Measurements from ENCODE around the gene PIP5K1C.

PIP5K1C gene

DNA sequence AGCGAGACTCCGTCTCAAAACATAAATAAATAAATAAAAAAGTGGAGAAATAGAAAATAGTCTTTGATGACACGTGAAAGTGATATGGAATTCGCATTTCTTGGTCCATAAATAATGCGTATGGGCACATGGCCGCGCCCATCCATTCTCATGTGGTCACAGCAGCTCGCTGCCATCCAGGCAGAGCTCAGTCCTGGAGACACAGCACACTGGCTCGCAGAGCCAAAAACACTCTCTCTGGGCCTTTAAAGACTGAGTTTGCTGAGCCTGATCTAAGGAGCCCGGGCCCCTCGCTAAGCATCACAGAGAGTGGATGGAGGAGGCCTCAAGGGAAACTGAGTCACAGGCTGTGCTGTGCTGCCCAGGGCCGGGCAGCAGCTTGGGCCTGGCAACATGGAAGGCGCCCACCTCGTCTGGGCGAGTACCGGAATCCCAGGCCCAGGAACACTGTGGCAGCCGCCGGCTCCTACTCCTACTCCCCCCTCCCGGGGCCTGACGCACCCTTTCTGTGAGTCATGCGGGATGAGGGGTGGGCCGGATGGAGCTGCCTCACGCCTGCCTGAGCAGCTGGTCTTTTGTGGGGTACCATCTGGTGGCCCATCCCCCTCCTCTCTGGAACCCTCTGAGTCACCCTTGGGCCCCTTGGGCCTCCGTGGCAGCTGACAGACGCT, 44.7 kb downstream of the PIP5K1C start:
- peak; percentile 96 for DNase-seq
- peaks cover 37% of the 10 kb centered on the region for H3K79me1 ChIP-seq (replicated peaks; ENCODE audit: low read length, poor library complexity, severe bottlenecking)
- H2BK12ac ChIP-seq (ENCODE audit: low read length in 2 of 2) = peak overlapping the region in 1 of 2 experiments; percentile 70
- peak overlapping the region; percentile 17 for H2BK15ac ChIP-seq (ENCODE audit: low read depth, poor library complexity, severe bottlenecking)
- H3K9me3 ChIP-seq (ENCODE audit: control insufficient read depth, low read length) = no peaks in the 10 kb centered on the region
- H3K4me2 ChIP-seq (ENCODE audit: low read length, poor library complexity, severe bottlenecking) = no peak overlapping the region
- peak overlapping the region; percentile 88 for H3K9ac ChIP-seq (ENCODE audit: low read length)
- H2AK5ac ChIP-seq (ENCODE audit: low read length, severe bottlenecking) = peak overlapping the region; percentile 99
- no peaks in the 10 kb centered on the region for H3K27me3 ChIP-seq (ENCODE audit: control insufficient read depth in 1 of 2, insufficient read depth in 1 of 2, low read length in 2 of 2)
- H2AFZ ChIP-seq (ENCODE audit: low read depth, low read length) = no peak overlapping the region
- H3K14ac ChIP-seq (ENCODE audit: low read length in 2 of 2) = peak overlapping the region in 1 of 2 experiments; percentile 28
- peak overlapping the region; percentile 87 for H4K91ac ChIP-seq (ENCODE audit: low read length)
- 44% methylated on average over 19 of the region's 25 CpGs for WGBS
- H3K4me1 ChIP-seq (ENCODE audit: control insufficient read depth, insufficient read depth, low read depth, low read length) = peaks cover 43% of the 10 kb centered on the region
- H2BK120ac ChIP-seq (ENCODE audit: low read depth, low read length) = peak overlapping the region; percentile 22
- H3K4me3 ChIP-seq (ENCODE audit: insufficient read depth in 1 of 2, low read depth in 1 of 2, low read length in 2 of 2) = no peak overlapping the region
- peak overlapping the region; percentile 99 for H3K27ac ChIP-seq (ENCODE audit: low read length, poor library complexity, severe bottlenecking)
- peak overlapping the region; percentile 64 to 98 for H3K4ac ChIP-seq (ENCODE audit: low read depth in 1 of 2, low read length in 2 of 2)
- H2BK5ac ChIP-seq (ENCODE audit: low read depth, low read length, poor library complexity, severe bottlenecking) = peak overlapping the region; percentile 97
- H3K23ac ChIP-seq (ENCODE audit: low read length in 2 of 2) = peak overlapping the region in 1 of 2 experiments; percentile 19
- peak overlapping the region; percentile 93 for H4K8ac ChIP-seq (ENCODE audit: low read length)
- H3K36me3 ChIP-seq (ENCODE audit: control insufficient read depth in 1 of 2, insufficient read depth in 2 of 2, low read depth in 1 of 2, low read length in 2 of 2) = peaks cover 69 to 83% of the 10 kb centered on the region in 2 experiments
- H3K18ac ChIP-seq (ENCODE audit: low read depth in 1 of 2, low read length in 2 of 2) = peak overlapping the region; percentile 50 to 94

DNA sequence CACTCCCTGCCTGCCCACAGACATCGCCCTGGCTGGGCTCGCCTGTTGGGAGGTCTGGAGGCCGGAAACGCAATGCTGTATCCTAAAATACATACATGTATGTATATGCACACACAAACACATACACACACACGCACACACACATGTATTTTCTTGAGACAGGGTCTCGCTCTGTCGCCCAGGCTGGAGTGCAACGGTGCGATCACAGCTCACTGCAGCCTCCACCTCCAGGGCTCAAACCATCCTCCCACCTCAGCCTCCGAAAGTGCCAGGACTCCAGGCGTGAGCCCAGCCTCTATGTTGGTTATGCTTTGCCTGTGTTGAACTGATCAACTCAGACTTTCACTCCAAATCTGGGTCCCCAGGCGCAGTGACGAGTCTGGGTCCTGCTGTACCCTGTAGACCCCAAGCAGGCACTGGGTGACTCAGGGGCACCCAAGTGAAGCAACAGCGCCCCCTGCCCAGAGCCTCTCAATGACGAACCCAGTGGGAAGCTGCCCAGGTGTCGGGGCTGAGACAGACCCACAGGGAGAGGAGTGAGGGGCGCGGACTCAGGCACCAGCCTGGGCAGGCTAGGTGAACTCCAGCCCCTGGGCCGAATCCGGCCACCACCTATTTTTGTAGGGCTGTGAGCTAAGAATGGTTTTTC, 46.3 kb downstream of the PIP5K1C start:
- no peak overlapping the region for H4K8ac ChIP-seq (ENCODE audit: low read length)
- peak overlapping the region; percentile 13 for H3K27ac ChIP-seq (ENCODE audit: low read length, poor library complexity, severe bottlenecking)
- no peak overlapping the region for H4K91ac ChIP-seq (ENCODE audit: low read length)
- peaks cover 40% of the 10 kb centered on the region for H3K79me1 ChIP-seq (replicated peaks; ENCODE audit: low read length, poor library complexity, severe bottlenecking)
- H3K9me3 ChIP-seq (ENCODE audit: control insufficient read depth, low read length) = no peaks in the 10 kb centered on the region
- H3K4me1 ChIP-seq (ENCODE audit: control insufficient read depth, insufficient read depth, low read depth, low read length) = peaks cover 38% of the 10 kb centered on the region
- no peak overlapping the region for H3K4me3 ChIP-seq (ENCODE audit: insufficient read depth in 1 of 2, low read depth in 1 of 2, low read length in 2 of 2)
- H3K14ac ChIP-seq (ENCODE audit: low read length in 2 of 2) = no peak overlapping the region
- no peak overlapping the region for H3K4ac ChIP-seq (ENCODE audit: low read depth in 1 of 2, low read length in 2 of 2)
- no peak overlapping the region for H3K18ac ChIP-seq (ENCODE audit: low read depth in 1 of 2, low read length in 2 of 2)
- H3K9ac ChIP-seq (ENCODE audit: low read length) = no peak overlapping the region
- no peak overlapping the region for H2BK15ac ChIP-seq (ENCODE audit: low read depth, poor library complexity, severe bottlenecking)
- no peak overlapping the region for H2BK12ac ChIP-seq (ENCODE audit: low read length in 2 of 2)
- peak overlapping the region; percentile 23 for H2AK5ac ChIP-seq (ENCODE audit: low read length, severe bottlenecking)
- peaks cover 62 to 78% of the 10 kb centered on the region in 2 experiments for H3K36me3 ChIP-seq (ENCODE audit: control insufficient read depth in 1 of 2, insufficient read depth in 2 of 2, low read depth in 1 of 2, low read length in 2 of 2)
- no peak for DNase-seq
- no peak overlapping the region for H2AFZ ChIP-seq (ENCODE audit: low read depth, low read length)
- no peak overlapping the region for H3K23ac ChIP-seq (ENCODE audit: low read length in 2 of 2)
- no peaks in the 10 kb centered on the region for H3K27me3 ChIP-seq (ENCODE audit: control insufficient read depth in 1 of 2, insufficient read depth in 1 of 2, low read length in 2 of 2)
- H2BK120ac ChIP-seq (ENCODE audit: low read depth, low read length) = no peak overlapping the region
- no peak overlapping the region for H2BK5ac ChIP-seq (ENCODE audit: low read depth, low read length, poor library complexity, severe bottlenecking)
- H3K4me2 ChIP-seq (ENCODE audit: low read length, poor library complexity, severe bottlenecking) = no peak overlapping the region
- 98% methylated on average over 20 of the region's 20 CpGs for WGBS

DNA sequence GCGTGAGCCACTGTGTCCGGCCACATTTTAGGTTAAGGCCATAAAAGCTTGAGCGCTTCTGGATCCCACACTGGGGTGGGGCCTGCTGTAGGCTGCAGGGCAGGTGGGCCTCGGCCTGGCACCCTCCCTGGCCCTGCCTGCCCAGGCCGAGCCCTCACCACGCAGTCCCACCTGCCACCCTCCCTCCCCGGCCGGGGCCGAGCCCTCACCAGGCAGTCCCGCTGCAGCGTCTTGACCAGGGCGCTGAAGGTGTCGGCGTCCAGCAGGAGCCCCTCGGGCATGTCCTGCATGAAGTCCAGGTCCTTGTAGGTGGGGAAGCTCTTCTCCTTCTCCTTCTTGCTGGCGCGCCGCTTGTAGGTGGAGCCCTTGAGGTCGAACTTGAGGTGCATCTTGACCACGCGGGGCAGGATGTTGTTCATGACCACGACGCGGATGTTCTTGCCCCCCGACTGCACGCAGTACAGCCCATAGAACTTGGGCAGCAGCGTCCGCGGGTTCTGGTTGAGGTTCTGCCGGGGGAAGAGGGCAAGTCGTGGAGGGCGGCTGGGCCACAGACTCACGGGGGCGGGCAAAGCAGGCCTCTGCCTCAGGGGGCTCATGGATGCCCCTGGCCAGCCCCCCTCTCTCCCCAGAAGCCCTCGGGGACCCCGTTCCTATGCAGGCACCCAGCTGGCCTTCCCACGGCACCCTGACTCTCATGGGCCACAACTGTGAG, 47.0 kb downstream of the PIP5K1C start:
- Histone ChIP-seq H3K36me3 (ENCODE audit: control insufficient read depth in 1 of 2, insufficient read depth in 2 of 2, low read depth in 1 of 2, low read length in 2 of 2) (peaks cover 58 to 78% of the 10 kb centered on the region in 2 experiments), H3K4me3 (ENCODE audit: insufficient read depth in 1 of 2, low read depth in 1 of 2, low read length in 2 of 2) (no peak overlapping the region), H2BK120ac (ENCODE audit: low read depth, low read length) (no peak overlapping the region), H3K18ac (ENCODE audit: low read depth in 1 of 2, low read length in 2 of 2) (no peak overlapping the region), H2BK15ac (ENCODE audit: low read depth, poor library complexity, severe bottlenecking) (no peak overlapping the region), H3K27me3 (ENCODE audit: control insufficient read depth in 1 of 2, insufficient read depth in 1 of 2, low read length in 2 of 2) (no peaks in the 10 kb centered on the region), H2BK12ac (ENCODE audit: low read length in 2 of 2) (no peak overlapping the region), H3K23ac (ENCODE audit: low read length in 2 of 2) (no peak overlapping the region), H3K4ac (ENCODE audit: low read depth in 1 of 2, low read length in 2 of 2) (no peak overlapping the region), H2AK5ac (ENCODE audit: low read length, severe bottlenecking) (no peak overlapping the region), H4K91ac (ENCODE audit: low read length) (peak overlapping the region; percentile 35), H2AFZ (ENCODE audit: low read depth, low read length) (no peak overlapping the region), H3K27ac (ENCODE audit: low read length, poor library complexity, severe bottlenecking) (no peak overlapping the region), H3K9ac (ENCODE audit: low read length) (no peak overlapping the region), H3K14ac (ENCODE audit: low read length in 2 of 2) (no peak overlapping the region), H3K4me1 (ENCODE audit: control insufficient read depth, insufficient read depth, low read depth, low read length) (peaks cover 31% of the 10 kb centered on the region), H2BK5ac (ENCODE audit: low read depth, low read length, poor library complexity, severe bottlenecking) (no peak overlapping the region), H3K9me3 (ENCODE audit: control insufficient read depth, low read length) (no peaks in the 10 kb centered on the region), H3K79me1 (replicated peaks; ENCODE audit: low read length, poor library complexity, severe bottlenecking) (peaks cover 43% of the 10 kb centered on the region), H4K8ac (ENCODE audit: low read length) (no peak overlapping the region), H3K4me2 (ENCODE audit: low read length, poor library complexity, severe bottlenecking) (no peak overlapping the region)
- DNase-seq = no peak
- 95% methylated on average over 37 of the region's 37 CpGs for WGBS

DNA sequence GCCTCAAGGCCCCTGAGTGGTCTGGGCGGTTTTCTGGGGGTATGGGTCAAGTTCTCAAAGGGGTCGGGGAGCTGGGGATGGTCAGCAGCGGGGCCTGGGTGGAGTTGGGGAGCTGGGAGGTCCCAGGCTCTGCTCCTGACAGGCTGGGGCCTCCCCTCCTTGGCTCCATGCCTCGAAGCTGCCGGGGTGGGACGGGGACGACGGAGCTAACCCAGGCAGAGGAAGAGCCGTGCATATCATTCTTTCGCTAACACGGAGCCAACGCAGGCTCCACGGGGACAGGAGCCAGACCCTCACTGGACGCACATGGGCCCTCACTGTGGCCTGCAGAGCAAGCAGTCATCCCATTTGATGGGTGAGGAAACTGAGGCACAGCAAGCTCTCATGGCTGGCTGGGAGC, 47.8 kb downstream of the PIP5K1C start:
- Histone ChIP-seq H3K23ac (ENCODE audit: low read length in 2 of 2) (no peak overlapping the region), H3K27ac (ENCODE audit: low read length, poor library complexity, severe bottlenecking) (no peak overlapping the region), H3K9ac (ENCODE audit: low read length) (no peak overlapping the region), H2AFZ (ENCODE audit: low read depth, low read length) (no peak overlapping the region), H2BK12ac (ENCODE audit: low read length in 2 of 2) (no peak overlapping the region), H2AK5ac (ENCODE audit: low read length, severe bottlenecking) (no peak overlapping the region), H3K36me3 (ENCODE audit: control insufficient read depth in 1 of 2, insufficient read depth in 2 of 2, low read depth in 1 of 2, low read length in 2 of 2) (peaks cover 50 to 78% of the 10 kb centered on the region in 2 experiments), H2BK15ac (ENCODE audit: low read depth, poor library complexity, severe bottlenecking) (no peak overlapping the region), H2BK5ac (ENCODE audit: low read depth, low read length, poor library complexity, severe bottlenecking) (no peak overlapping the region), H3K4me1 (ENCODE audit: control insufficient read depth, insufficient read depth, low read depth, low read length) (peaks cover 24% of the 10 kb centered on the region), H3K14ac (ENCODE audit: low read length in 2 of 2) (no peak overlapping the region), H3K79me1 (replicated peaks; ENCODE audit: low read length, poor library complexity, severe bottlenecking) (peaks cover 45% of the 10 kb centered on the region), H2BK120ac (ENCODE audit: low read depth, low read length) (no peak overlapping the region), H3K4me2 (ENCODE audit: low read length, poor library complexity, severe bottlenecking) (no peak overlapping the region), H4K8ac (ENCODE audit: low read length) (no peak overlapping the region), H4K91ac (ENCODE audit: low read length) (no peak overlapping the region), H3K4me3 (ENCODE audit: insufficient read depth in 1 of 2, low read depth in 1 of 2, low read length in 2 of 2) (no peak overlapping the region), H3K9me3 (ENCODE audit: control insufficient read depth, low read length) (no peaks in the 10 kb centered on the region), H3K4ac (ENCODE audit: low read depth in 1 of 2, low read length in 2 of 2) (no peak overlapping the region), H3K27me3 (ENCODE audit: control insufficient read depth in 1 of 2, insufficient read depth in 1 of 2, low read length in 2 of 2) (no peaks in the 10 kb centered on the region), H3K18ac (ENCODE audit: low read depth in 1 of 2, low read length in 2 of 2) (no peak overlapping the region)
- DNase-seq = no peak
- WGBS = 96% methylated on average over 14 of the region's 14 CpGs

Measured in mesenchymal stem cell (in vitro differentiated cells and primary cell).